Lower leg skin (tissue), 4 donors: Measurements from ENCODE around the gene JMJD1C. TPM values are rescaled to one million over a fixed set of nuclear protein-coding genes. Genes with fewer than 3 reads are reported as not detected.

Source experiments
- DNase-seq, 2 donors: peaks; one replicate each; pipeline ENCODE4 v3.0.0-alpha.2; 2019; ENCODE audit warnings: low spot score in 2 of 2
- H3K4me3 ChIP-seq: fragments of 200-600 bp; sonication (generic); 2 replicates; pipeline ENCODE4 v1.5.1; 2017; ENCODE audit warnings: mild to moderate bottlenecking, low read depth; ENCODE audit not compliant: poor library complexity, severe bottlenecking
- POLR2A ChIP-seq, 2 donors: fragments of 450-650 bp; IDR thresholded peaks; one replicate each; pipeline ENCODE4 v1.6.1; 2016 to 2017; ENCODE audit warnings: antibody characterized with exemption in 2 of 2, mild to moderate bottlenecking in 1 of 2, moderate library complexity in 1 of 2
- WGBS, 2 donors: methylation state at CpG; one replicate each; pipeline ENCODE4 v1.1.5; 2018; 5-methylcytosine and 5-hydroxymethylcytosine counted together
- intact Hi-C: fragments of 100-400 bp; cut with DNase I; formaldehyde crosslinking; loops from one replicate; pipeline ENCODE4 v1.15.0; 2023; ENCODE audit warnings: low total_unique reads
- total RNA-seq, 4 donors: library from RNA; depleted of rRNA; stranded (reverse); fragments of >200 nt; gene quantifications; one replicate each; pipeline ENCODE4 v1.1.0, GENCODE V29; 2016
- TF ChIP-seq, protein P1 (sequence below), 3 donors: fragments of 450-650 bp; IDR thresholded peaks; one replicate each; pipeline ENCODE4 v1.5.1; 2016; ENCODE audit warnings: antibody characterized with exemption in 3 of 3, mild to moderate bottlenecking in 3 of 3, moderate library complexity in 2 of 3

JMJD1C gene
- total RNA-seq, 4 donors from 2014 or later = 82.0 to 92.5 (median 84.9) TPM

DNA sequence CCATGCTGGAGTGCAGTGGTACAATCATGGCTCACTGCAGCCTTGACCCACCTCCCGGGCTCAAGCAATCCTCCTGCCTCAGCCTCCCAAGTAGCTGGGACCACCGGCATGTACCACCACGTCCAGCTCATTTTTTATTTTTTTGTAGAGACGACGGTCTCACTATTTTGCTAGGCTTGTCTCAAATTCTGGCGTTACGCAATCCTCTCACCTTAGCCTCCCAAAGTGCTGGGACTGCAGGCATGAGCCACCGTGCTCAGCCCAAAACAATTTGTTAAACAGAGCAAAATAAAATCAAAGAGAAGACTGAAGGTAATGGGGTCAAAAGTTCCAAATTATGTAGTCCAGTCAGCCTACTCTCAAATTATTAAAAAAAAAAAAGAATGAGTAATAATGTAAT is 8.7 kb upstream of the JMJD1C start:
- TF ChIP-seq, protein P1, sequence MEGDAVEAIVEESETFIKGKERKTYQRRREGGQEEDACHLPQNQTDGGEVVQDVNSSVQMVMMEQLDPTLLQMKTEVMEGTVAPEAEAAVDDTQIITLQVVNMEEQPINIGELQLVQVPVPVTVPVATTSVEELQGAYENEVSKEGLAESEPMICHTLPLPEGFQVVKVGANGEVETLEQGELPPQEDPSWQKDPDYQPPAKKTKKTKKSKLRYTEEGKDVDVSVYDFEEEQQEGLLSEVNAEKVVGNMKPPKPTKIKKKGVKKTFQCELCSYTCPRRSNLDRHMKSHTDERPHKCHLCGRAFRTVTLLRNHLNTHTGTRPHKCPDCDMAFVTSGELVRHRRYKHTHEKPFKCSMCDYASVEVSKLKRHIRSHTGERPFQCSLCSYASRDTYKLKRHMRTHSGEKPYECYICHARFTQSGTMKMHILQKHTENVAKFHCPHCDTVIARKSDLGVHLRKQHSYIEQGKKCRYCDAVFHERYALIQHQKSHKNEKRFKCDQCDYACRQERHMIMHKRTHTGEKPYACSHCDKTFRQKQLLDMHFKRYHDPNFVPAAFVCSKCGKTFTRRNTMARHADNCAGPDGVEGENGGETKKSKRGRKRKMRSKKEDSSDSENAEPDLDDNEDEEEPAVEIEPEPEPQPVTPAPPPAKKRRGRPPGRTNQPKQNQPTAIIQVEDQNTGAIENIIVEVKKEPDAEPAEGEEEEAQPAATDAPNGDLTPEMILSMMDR (IDR thresholded peaks at IDR 0.05) = no peak
- TF ChIP-seq POLR2A (IDR thresholded peaks at IDR 0.05) = no peak
- WGBS, 2 donors = 94 to 98% methylated on average over 8 of the region's 8 CpGs
- no peak overlapping the region for H3K4me3 ChIP-seq

DNA sequence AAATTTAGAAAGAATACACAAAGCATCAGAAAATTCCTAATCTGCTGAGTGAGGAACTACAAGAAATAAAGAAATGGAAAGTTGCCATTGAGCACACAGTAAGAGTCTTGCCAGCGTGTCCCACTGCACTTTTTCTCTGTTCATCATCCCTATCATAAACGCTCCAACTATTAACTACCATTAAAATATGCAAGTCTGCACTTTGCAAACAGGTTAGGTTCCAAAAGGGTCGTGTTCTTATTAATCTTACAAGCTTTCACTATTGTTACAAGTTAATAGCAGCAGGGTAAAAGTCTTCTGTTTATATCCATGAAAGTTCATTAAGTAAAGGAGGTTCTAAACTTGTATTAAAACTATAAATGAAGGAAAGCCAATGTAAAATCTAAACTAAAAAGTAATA is 5.2 kb upstream of the JMJD1C start:
- WGBS, 2 donors = 54 to 64% methylated on average over 3 of the region's 3 CpGs
- intact Hi-C loops = loop anchor here (5.0 kb wide), 1 partner anchor 541 kb away; no protein-coding TSS in a partner anchor
- no peak overlapping the region for H3K4me3 ChIP-seq
- TF ChIP-seq POLR2A (IDR thresholded peaks at IDR 0.05) = no peak
- TF ChIP-seq, protein P1 (IDR thresholded peaks at IDR 0.05) = no peak
- no peak for DNase-seq

More for the DNA sequence above, 8.7 kb upstream of the JMJD1C start:
- intact Hi-C loops = loop anchor here (5.0 kb wide), 1 partner anchor 538 kb away; no protein-coding TSS in a partner anchor
- no peak for DNase-seq

DNA sequence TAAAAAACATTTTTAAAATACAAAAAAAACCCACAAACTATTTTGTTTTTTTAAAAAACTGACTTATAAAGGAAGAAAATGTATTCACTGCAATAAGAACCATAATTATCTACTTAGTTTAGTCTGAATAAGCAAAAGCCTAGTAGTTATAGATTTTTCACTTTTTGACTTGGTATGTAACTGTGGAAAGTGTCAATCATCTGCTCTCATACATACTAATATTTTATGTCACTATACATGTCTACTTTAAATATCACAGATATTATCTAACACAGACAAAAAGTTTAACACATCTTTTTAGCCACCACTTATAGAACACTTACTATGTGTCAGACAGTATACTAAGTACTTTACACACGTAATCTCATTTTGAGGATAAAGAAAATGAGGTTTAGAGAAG is 3.2 kb upstream of the JMJD1C start:
- WGBS, 2 donors = 94 to 100% methylated on average over 1 of the region's 1 CpG
- no peak overlapping the region for H3K4me3 ChIP-seq
- intact Hi-C loops = no loop called here
- DNase-seq = no peak
- no peak for TF ChIP-seq POLR2A (IDR thresholded peaks at IDR 0.05)
- TF ChIP-seq, protein P1 (IDR thresholded peaks at IDR 0.05) = no peak

DNA sequence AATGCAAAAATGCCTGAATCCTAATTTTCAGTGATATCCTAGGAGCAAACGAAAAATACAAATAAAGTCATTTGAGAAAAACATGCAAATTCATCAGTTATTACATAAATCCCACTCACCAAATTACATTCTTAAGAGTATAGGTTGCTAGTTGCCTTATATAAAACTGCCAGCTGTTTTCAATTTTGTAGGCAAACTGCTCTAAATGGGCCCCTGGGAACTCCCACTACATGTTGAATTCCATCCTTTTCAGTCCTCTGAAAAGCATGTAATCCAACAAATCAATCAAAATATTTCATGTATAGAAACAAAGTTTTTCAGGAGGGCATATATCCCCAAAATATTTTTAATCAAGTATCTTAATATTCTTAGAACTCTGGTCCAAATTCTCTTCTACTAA is 2.1 kb upstream of the JMJD1C start:
- no peak for DNase-seq
- 76 to 88% methylated on average over 1 of the region's 1 CpG for WGBS, 2 donors
- no peak overlapping the region for H3K4me3 ChIP-seq
- TF ChIP-seq, protein P1 (IDR thresholded peaks at IDR 0.05) = no peak
- no peak for TF ChIP-seq POLR2A (IDR thresholded peaks at IDR 0.05)
- intact Hi-C loops = no loop called here

DNA sequence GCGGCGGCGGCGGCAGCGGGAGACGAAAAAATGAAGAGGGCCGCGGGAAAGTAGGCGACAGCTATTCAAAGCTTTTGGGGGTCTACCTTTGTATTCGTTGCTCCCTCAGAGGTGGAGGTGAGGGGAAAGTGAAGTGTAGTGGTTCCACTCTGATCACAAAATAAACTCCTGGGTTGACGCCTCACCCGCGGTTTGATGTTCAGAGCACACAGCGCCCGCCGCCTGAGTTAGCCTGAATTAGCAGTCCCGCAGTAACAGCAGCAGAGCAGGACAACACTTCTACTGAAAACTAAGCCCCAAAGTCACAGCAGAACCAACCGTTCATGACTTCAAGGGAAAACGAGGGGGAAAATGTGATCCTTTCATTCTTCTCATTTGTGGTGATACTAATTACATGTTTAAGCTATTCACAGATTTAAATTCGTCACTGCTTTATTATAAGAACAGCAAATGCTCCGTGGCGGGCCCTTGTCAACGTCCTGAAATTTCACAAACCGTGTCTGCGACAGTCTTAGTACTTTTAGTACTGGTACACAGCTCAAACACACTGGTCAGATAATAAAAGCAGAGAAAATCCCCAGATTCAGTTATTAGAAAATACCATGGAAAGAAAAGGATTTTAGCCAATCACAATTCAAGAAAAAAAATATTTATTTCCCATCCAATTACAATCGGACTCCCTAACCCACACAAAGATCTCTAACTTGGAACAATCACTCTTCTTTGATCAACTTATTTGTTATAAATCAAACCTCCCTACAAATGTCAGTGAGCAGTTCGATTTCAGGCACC is 563 bp upstream of the JMJD1C start:
- intact Hi-C loops = no loop called here
- TF ChIP-seq, protein P1 (IDR thresholded peaks at IDR 0.05) = no peak
- no peak for TF ChIP-seq POLR2A (IDR thresholded peaks at IDR 0.05)
- DNase-seq = peak in 1 of 2 donors; percentile 37
- peak overlapping the region; percentile 89 for H3K4me3 ChIP-seq
- 9 to 11% methylated on average over 27 of the region's 27 CpGs for WGBS, 2 donors
